ENCODE results near the gene FNIP1. TPM values are rescaled to one million over a fixed set of nuclear protein-coding genes. Genes with fewer than 3 reads are reported as not detected.

The FNIP1 gene
- total and polyA plus RNA-seq, 2 donors (not counting 1 experiment from before 2014, with no cell fraction given): 10.3 to 52.8 TPM

DNA sequence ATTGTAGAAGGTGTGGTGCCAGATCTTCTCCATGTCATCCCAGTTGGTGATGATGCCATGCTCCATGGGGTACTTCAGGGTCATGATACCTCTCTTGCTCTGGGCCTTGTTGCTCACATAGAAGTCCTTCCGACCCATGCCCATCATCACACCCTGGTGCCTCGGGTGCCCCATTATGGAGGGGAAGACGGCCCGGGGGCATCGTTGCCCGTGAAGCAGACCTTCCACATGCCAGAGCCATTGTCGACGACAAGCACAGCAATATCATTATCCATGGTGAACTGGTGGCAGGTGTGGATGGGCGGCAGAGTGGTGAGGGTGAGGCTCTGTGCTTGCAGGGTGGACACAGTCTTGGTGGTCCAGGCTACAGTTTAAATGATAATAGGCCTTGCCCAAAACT, 137.0 kb downstream of the FNIP1 start:
- H3K9me3 ChIP-seq (ENCODE audit: control extremely low read depth in 1 of 3, control insufficient read depth in 2 of 3, insufficient read depth in 1 of 3, low read length in 2 of 3): peaks cover 0 to 31% (median 4%) of the 10 kb centered on the region in 3 donors
- intact Hi-C loops (cut with micrococcal nuclease): no loop called here
- 100% methylated on average over 7 of the region's 9 CpGs for WGBS (ENCODE audit: insufficient coverage)
- Mint-ChIP-seq H3K4me1 (no peaks in the 10 kb centered on the region), H3K4me3 (no peak overlapping the region), H3K27me3 (no peaks in the 10 kb centered on the region), H3K27ac (no peak overlapping the region), H3K9me3 (ENCODE audit: insufficient read depth) (peaks cover 14% of the 10 kb centered on the region)
- no peaks in the 10 kb centered on the region for H3K79me2 ChIP-seq (ENCODE audit: control insufficient read depth, insufficient read depth, low read length)
- no peak for ATAC-seq (ENCODE audit: low read depth)
- no peak overlapping the region for H3K9ac ChIP-seq (ENCODE audit: low read length)
- H3K27ac ChIP-seq (ENCODE audit: low read length in 2 of 2): no peak overlapping the region
- ChIA-PET CTCF (interaction anchor here (0.7 kb wide), 1 partner anchor 33 kb away, joined by 4 read pairs; no protein-coding TSS in a partner anchor), POLR2A (no interaction called here)
- no peaks in the 10 kb centered on the region for H3K4me1 ChIP-seq (ENCODE audit: control insufficient read depth in 2 of 2, insufficient read depth in 2 of 2, low read length in 2 of 2)
- H3K4me3 ChIP-seq (ENCODE audit: control extremely low read depth in 1 of 5, extremely low read depth in 1 of 5, insufficient read depth in 1 of 5, low read depth in 2 of 5, low read length in 4 of 5): no peak overlapping the region
- no peak overlapping the region for H3K4me2 ChIP-seq (replicated peaks; ENCODE audit: low read depth, low read length, poor library complexity, severe bottlenecking)
- no peak for DNase-seq
- no peaks in the 10 kb centered on the region for H4K20me1 ChIP-seq (ENCODE audit: control insufficient read depth, insufficient read depth, low read length, poor library complexity, severe bottlenecking)
- H2AFZ ChIP-seq (ENCODE audit: insufficient read depth, low read depth, low read length, poor library complexity, severe bottlenecking): no peak overlapping the region
- peaks cover 13 to 43% of the 10 kb centered on the region in 2 experiments for H3K36me3 ChIP-seq (replicated peaks in 1 of 2; ENCODE audit: control extremely low read depth in 1 of 2, control insufficient read depth in 1 of 2, extremely low read depth in 1 of 2, insufficient read depth in 2 of 2, low read length in 1 of 2)
- TF ChIP-seq, protein P1, sequence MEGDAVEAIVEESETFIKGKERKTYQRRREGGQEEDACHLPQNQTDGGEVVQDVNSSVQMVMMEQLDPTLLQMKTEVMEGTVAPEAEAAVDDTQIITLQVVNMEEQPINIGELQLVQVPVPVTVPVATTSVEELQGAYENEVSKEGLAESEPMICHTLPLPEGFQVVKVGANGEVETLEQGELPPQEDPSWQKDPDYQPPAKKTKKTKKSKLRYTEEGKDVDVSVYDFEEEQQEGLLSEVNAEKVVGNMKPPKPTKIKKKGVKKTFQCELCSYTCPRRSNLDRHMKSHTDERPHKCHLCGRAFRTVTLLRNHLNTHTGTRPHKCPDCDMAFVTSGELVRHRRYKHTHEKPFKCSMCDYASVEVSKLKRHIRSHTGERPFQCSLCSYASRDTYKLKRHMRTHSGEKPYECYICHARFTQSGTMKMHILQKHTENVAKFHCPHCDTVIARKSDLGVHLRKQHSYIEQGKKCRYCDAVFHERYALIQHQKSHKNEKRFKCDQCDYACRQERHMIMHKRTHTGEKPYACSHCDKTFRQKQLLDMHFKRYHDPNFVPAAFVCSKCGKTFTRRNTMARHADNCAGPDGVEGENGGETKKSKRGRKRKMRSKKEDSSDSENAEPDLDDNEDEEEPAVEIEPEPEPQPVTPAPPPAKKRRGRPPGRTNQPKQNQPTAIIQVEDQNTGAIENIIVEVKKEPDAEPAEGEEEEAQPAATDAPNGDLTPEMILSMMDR (IDR thresholded peaks at IDR 0.05): no peak
- no peak for TF ChIP-seq EZH2 (IDR thresholded peaks at IDR 0.05; ENCODE audit: borderline replicate concordance, insufficient read depth, low read depth, low read length, poor library complexity, severe bottlenecking)
- no peaks in the 10 kb centered on the region for H3K27me3 ChIP-seq (replicated peaks in 1 of 4; ENCODE audit: control extremely low read depth in 1 of 4, control insufficient read depth in 3 of 4, insufficient read depth in 4 of 4, low read length in 3 of 4)

GRCh38 chr5:131659290-131659689, 137.5 kb downstream of the FNIP1 start:
- Histone ChIP-seq H3K27me3 (replicated peaks in 1 of 4; ENCODE audit: control extremely low read depth in 1 of 4, control insufficient read depth in 3 of 4, insufficient read depth in 4 of 4, low read length in 3 of 4) (no peaks in the 10 kb centered on the region), H3K9me3 (ENCODE audit: control extremely low read depth in 1 of 3, control insufficient read depth in 2 of 3, insufficient read depth in 1 of 3, low read length in 2 of 3) (peaks cover 0 to 31% (median 4%) of the 10 kb centered on the region in 3 donors), H3K4me1 (ENCODE audit: control insufficient read depth in 2 of 2, insufficient read depth in 2 of 2, low read length in 2 of 2) (no peaks in the 10 kb centered on the region), H3K9ac (ENCODE audit: low read length) (no peak overlapping the region), H3K36me3 (replicated peaks in 1 of 2; ENCODE audit: control extremely low read depth in 1 of 2, control insufficient read depth in 1 of 2, extremely low read depth in 1 of 2, insufficient read depth in 2 of 2, low read length in 1 of 2) (peaks cover 13 to 42% of the 10 kb centered on the region in 2 experiments), H3K79me2 (ENCODE audit: control insufficient read depth, insufficient read depth, low read length) (no peaks in the 10 kb centered on the region), H2AFZ (ENCODE audit: insufficient read depth, low read depth, low read length, poor library complexity, severe bottlenecking) (no peak overlapping the region), H4K20me1 (ENCODE audit: control insufficient read depth, insufficient read depth, low read length, poor library complexity, severe bottlenecking) (no peaks in the 10 kb centered on the region), H3K4me2 (replicated peaks; ENCODE audit: low read depth, low read length, poor library complexity, severe bottlenecking) (no peak overlapping the region), H3K4me3 (ENCODE audit: control extremely low read depth in 1 of 5, extremely low read depth in 1 of 5, insufficient read depth in 1 of 5, low read depth in 2 of 5, low read length in 4 of 5) (no peak overlapping the region), H3K27ac (ENCODE audit: low read length in 2 of 2) (no peak overlapping the region)
- Mint-ChIP-seq H3K4me3 (no peak overlapping the region), H3K27me3 (no peaks in the 10 kb centered on the region), H3K9me3 (ENCODE audit: insufficient read depth) (peaks cover 14% of the 10 kb centered on the region), H3K4me1 (no peaks in the 10 kb centered on the region), H3K27ac (no peak overlapping the region)
- intact Hi-C loops (cut with micrococcal nuclease): no loop called here
- TF ChIP-seq, protein P1 (IDR thresholded peaks at IDR 0.05): no peak
- no peak for TF ChIP-seq EZH2 (IDR thresholded peaks at IDR 0.05; ENCODE audit: borderline replicate concordance, insufficient read depth, low read depth, low read length, poor library complexity, severe bottlenecking)
- ATAC-seq (ENCODE audit: low read depth): no peak
- ChIA-PET POLR2A (no interaction called here), CTCF (no interaction called here)
- no peak for DNase-seq
- WGBS (ENCODE audit: insufficient coverage): 98% methylated on average over 13 of the region's 13 CpGs
